GM21737 (cell line): ENCODE results near the gene IGFALS.

ENCODE experiments used
- ATAC-seq: cut with Tn5 transposase; IDR thresholded peaks from one replicate; pipeline ENCODE4 v1.9.1; 2021; ENCODE audit warnings: mild to moderate bottlenecking, moderate library complexity; ENCODE audit not compliant: unreplicated experiment

IGFALS gene

DNA sequence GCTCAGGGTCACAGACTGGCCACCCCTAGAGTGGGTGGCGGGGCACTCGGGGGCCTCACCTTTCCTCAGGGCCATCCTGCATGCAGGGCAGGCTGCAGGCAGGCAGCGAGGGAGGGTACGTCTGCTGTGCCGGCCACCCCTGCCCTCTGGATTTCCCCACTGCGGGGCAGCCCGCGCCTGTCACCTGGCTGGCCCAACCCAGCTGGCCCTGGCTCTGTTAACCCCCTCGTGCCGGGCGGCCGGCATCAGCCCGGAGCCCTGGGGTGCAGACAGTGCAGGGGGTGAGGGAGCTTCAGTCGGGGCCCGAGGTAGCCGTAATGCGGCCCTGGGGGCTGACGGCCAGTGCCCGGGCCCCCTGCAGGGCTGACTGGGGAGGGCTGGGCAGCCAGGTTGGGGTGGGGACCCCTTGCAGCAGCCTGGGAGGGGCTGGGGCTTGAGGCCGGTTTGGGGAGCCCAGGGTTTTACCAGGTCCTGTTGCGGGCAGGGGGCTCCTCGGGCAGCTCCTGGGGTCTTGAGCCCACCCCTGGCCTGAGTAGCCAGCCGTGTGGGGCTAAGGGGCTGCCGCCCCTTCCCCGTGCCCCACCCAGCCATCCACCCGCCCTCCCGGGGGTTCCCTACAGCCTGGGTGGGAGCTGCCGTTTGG is at the start of gene IGFALS:
Gene IGFALS (minus strand): TSS at position 128 of the 643 bp plus-strand sequence. CDS start 53 bp downstream, at position 75.
- ATAC-seq: no peak

DNA sequence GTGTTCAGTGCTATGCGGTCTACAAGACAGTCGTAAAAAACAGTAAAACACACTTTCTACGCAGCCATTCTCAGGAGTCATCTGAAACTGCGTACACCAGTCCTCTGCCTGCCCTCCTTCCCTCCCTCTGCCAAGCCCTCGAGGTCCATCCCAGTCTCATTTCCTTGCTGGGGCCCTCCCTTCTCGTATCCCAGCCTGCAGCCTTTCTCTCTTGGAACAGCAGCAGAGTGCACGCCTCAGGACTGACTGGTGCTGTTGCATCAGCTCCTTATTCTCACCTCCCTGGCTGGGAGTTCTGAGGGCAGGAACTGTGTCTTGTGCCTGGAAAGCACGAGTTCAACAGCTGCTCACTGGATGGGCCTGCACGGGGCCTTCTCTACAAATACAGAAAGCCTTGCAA is 46.0 kb upstream of the IGFALS start:
- ATAC-seq: no peak

DNA sequence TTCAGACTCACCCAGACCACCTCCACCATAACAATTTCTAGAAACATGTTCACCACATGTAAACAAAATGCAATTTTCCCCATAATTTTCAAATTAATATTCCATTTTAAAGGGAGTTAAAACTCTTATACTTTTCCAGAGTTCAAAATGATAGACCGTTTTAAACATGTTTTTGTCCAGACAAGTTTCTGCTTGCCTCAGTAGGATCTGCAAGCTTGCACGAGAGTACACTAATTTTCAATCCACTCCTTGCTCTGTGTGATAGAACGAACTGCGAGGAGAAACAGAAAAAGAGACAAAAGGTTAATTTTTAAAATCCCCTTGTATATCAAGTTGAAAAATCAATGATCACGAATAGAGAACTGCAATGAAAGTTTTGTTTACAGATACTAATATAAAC is 40.6 kb upstream of the IGFALS start:
- ATAC-seq: no peak

DNA sequence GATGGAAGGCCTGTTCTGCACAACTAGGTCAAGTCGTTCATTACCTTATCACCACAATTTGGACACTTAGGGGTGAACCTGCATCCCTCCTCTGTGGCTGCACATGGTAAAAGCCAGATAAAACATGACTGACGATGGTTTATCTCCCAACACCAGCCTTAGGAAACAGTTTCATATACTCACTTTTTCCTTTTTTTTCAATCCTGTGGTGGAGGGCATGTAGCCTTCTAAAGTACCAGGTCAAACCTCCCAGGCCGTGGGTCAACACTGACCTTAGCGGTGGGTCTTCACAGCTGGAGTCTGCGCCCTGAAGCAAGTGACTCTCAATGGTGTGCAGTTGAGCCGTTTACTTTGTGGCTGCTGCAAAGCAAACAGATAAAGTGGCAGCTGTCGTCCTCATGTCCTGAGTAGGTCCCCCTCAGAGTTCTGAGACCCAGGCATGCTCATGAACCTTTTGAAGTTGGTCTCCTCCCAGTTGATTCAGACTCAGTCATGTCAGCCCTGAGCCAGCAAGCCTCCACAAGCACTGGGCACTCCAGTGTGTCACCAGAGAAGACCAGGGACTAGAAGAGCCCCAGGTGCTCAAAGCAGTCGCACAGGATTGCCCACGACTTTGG is 39.4 kb upstream of the IGFALS start:
- no peak for ATAC-seq

DNA sequence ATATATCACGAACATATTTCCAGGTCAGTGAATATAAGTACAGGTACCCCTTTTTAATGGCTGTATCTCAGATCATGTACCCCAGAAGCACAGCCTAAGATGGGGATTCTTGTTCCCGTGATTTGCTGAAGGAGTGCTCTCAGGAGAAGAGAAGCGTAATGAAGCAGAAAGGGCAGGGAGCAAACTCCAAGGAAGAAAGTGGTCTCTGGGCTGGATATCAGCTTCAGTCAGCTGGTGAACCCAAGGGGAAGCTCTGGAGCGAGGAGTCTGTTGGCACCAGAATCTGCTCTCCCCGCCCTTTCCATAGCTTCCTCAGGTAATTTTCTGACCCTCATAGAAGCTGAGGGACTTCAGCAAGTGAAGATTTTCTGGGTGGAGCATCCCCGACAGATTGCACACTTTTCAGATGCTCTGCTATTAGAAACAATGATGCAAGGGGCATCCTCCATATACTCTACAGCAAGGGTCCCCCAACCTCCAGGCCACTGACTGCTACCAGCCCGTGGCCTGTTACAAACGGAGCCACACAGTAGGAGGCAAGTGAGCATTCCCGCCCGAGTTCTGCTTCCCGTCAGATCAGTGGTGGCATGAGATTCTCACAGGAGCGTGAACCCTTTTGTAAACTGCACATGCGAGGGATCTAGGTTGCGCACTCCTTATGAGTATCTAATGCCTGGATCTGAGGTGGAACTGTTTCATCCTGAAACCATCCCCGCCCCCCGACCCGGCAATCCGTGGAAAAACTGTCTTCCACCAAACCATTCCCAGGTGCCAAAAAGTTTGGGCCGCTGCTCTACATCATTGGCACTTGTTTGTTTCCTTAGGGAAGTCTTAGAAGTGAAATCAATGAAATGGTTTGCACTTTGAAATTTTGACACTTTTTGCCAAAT is 37.9 kb upstream of the IGFALS start:
- no peak for ATAC-seq

DNA sequence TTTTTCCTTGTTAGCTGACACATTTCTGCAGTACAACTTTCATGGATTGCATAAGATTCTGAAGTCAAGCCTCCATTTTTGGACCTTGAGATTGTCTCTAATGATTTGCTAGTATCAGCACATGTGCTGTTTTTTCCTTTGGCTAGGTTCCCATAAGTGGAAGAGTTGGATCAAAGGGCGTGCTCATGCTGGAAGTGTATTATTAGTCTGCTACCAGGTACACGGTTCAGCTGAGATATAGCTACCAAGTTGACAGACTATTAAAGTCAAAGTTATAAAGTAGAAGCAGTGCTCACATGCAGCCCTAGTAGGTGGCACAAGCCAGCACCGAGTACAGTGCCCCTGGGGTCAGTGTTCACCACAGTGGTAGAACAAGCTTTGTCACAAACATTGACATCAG is 36.7 kb upstream of the IGFALS start:
- ATAC-seq: no peak

DNA sequence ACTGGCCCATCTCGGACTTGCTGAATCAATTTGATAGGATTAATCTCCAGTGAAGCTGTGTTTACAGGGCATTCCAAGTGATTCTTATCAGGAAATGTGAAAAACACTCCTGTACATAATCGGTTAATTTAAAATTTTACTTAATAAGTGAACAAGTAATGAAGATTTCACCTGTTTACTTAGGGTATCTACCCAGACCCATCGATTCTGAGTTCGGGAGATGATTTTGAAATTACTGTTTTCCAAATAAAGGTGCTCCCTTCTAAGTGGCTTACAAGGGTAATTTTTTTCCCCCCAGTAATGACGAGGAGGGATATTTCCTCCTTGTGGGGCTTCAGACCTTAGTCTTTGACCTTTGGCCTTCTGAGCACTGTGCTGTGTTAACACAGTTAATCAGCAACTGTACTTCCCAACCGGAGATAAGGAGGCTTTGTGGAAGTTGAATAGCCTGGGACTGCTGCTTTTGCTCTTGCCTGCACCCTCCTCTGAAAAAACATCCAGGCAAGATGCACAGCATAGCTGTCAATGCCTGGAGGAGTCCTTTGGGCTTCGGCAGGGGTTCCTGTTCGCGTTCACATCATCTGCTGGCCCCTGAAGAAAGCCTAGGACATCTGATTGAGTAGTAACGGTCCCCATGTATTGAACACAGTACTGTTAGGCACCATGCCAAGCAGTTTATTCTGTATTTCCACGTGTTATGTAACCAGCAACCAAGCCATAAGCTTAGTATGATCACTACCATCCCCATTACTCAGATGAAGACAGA is 35.3 kb upstream of the IGFALS start:
- ATAC-seq: no peak

DNA sequence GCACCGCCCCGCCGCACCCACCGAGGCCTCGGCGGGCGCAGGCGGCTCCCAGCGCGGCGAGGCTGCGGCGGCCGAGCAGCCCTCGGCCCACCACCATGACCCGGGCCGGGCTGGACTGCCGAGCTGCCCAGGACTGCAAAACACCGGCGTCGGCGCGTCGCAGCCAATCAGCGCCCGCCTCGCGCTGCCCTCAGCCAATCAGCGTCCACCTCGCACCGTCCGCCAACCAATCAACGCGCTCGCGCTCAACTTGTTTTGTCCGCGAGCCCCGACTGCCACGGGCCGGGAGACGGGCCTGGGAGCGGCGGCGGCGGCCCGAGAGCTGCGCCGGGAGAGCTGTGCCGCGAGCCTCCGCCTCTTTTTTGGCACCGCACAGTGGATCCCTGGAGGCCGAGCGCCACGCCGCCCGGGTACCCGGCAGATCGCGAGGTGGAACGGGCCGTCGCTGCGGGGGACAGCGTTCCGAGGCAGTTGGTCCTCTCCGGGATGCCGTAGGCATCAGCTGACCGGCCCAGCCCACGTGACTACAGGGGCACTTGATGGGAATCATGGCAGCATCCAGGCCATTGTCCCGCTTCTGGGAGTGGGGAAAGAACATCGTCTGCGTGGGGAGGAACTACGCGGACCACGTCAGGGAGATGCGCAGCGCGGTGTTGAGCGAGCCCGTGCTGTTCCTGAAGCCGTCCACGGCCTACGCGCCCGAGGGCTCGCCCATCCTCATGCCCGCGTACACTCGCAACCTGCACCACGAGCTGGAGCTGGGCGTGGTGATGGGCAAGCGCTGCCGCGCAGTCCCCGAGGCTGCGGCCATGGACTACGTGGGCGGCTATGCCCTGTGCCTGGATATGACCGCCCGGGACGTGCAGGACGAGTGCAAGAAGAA is 33.4 kb upstream of the IGFALS start, which contains the start of the genes FAHD1 and HAGH:
Gene FAHD1 (plus strand): TSS at position 516 of the 883 bp plus-strand sequence. CDS start 33 bp downstream, at position 549.
Gene HAGH (minus strand): TSS at position 135 of the 883 bp plus-strand sequence. CDS start 38 bp downstream, at position 97.
- ATAC-seq: peak; percentile 76

DNA sequence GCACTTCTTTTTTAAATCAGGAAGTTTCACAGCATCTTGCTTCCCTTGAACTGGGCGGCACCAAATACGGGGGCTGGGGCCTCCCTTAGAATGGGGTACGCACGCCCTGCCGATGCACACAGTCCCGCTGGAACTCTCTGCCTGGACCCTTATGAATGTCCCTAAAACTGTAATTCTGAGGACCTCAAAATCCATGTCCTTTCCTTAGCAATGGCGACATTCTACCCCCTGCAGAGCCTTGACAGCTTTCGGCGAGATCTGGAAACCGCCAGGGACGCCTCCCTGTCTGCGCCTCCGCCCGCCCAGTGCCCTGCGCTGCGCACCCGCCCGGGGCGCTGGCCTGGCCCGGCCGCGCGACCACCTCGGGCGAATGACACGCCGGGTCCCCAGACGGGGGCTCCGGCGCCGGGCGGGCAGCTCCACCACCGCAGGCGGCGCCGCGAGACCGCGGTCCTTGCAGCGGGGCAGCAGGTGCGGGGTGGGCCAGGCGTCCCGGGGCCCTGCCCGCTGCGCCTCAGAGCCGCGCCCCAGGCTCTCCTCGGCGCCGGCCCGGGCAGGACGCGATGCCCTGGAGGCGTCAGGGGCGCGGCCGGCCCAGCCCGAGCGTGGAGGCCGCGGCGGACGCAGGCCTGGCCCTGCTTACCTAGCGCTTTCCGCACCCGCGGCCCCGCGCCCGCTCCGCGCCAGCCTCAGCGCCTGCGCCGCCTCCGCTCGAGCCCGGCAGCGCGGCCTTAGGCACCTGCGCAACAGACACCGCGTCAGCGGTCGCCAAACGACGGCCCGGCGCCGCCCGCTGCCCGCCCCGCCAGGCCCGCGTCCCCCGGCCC is 32.6 kb upstream of the IGFALS start:
- ATAC-seq: peak; percentile 43

DNA sequence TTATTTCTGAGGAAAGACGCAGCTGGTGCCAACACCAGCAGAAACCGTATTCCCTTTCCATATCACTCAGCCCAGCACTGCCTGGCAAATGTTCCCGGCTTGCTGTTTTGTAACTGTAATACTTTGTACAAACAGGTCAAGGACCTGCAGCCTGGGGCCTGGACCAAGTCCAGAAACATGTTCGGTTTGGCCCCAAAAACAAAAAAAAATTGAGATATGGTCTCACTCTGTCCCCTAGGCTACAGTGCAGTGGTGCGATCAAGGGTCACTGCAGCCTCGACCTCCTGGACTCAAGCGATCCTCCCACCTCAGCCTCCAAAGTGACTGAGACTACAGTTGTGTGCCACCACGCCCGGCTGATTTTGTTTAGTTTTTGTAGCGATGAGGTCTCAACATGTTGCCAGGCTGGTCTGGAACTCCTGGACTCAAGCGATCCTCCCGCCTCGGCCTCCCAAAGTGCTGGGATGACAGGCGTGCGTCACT is 31.9 kb upstream of the IGFALS start:
- ATAC-seq: no peak

DNA sequence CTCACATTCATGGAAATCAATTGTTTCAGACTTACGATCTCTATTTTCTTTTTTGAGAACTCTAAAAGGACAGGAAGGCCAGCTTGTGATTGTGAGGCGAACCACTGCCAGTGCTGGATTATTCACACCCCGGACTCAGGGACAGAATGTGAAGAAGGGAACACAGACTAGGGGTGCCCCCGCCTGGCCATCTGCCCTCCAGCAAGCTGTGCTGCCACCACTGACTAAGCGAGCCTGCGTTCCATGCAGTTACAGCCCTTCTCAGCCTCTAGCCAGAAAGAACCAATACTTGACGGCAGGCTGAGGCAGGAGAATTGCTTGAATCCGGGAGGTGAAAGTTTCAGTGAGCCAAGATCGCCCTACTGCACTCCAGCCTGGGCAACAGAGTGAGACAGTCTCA is 30.3 kb upstream of the IGFALS start:
- ATAC-seq: no peak

DNA sequence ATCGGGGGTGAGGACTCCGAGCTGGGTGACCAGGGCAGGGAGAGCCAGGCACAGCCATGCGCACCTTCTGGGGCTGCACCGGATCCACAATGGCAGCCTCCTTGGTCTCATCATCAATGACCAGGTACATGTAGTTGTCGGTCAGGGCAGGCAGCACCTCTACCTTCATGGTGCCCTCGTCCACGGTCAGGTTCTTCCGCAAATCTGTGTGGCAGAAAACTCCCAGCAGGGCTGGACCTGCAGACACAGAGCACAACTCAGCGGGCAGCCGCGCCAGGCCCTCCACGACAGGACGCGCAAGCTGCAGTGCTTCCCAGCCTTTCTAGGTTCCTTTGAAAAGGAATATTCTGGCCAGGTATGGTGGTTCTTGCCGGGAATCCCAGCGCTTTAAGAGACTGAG is 29.3 kb upstream of the IGFALS start:
- ATAC-seq: no peak

DNA sequence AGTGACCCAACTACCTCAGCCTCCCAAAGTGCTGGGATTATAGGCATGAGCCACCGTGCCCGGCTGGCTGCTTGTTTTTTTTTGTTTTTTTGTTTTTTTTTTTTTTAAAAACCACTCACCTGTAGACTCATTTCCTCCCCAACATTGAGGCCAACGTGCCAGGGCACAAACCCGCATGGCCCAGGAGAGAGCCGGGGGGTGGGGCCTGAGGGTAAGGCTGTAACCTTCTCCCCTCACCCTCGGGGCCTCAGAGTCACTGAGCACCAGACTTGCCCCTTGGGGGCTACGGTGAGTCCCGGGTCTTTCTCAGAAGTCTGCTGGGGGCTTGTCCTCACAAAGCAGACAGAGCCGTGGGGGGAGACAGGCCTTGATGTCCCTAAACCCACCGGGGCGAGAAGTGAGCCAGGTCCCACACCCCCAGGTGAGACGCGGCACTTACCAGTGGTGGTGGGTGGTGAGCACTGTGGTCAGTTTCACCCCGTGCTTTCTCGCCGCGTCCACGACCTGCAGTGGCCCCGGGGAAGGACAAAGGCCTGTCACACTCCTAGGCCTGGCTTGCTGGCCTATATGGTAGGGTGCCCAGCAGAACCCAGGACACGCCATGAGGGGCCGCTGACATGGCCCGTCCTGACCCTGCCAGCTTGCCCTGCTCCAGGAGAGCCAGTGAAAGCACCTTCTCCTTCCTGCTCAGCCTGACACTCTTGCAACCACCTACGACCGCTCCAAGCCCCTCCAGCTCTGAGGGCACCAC is 28.5 kb upstream of the IGFALS start:
- no peak for ATAC-seq

DNA sequence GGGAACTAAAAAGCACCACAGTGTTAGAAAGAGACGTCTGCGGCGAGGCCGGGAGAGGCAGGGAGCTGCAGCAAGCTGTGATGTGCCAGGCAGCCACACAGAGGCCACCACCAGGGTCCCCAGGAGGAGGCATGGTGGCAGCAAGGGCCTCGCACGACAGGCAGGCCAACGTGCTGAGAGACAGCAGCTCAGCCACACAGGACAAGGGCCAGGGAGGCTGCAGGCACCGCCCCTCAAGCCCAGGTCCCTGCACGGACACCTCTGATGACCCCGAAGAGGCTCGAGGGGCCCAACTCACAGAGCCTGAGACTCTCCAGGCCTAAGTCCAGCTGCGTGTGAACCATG is 27.4 kb upstream of the IGFALS start:
- no peak for ATAC-seq

DNA sequence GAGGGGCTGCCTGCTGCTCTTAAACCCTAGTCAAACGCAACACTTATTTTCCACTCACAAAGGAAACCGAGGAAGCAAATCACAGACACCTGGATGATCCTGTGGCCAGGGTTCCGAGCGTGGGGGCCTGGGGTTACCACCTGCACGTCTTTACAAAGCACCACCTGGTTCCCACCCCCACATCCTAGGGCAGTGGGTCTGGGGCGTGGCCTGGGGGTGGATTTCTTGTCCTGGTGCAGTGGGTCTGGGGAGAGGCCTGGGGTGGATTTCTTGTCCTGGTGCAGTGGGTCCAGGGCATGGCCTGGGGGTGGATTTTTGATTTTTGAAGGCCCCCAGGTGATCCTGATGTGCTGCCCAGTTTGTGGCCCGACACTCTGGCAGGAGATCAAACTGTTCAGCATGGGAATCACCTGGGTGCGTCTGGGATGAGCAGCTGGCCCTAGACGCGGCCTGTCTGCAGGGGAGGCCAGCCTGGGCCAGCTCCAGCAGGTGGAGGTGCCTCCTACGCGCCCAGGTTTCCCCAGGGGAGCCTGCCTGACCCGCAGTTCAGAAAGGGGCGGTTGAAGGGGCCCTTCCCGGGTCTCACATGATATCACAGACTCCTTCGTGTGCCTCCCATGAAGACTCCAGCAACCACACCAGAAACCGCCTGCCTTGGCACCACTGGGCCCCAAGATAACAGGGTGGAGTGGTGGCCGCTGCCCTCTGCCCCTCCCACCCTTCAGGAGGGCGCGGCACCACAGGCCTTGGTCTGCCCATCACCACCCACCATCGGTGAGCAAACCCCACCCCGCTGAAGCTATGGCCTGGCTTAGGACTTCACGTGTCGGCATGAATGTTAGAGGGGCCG is 26.8 kb upstream of the IGFALS start:
- no peak for ATAC-seq

DNA sequence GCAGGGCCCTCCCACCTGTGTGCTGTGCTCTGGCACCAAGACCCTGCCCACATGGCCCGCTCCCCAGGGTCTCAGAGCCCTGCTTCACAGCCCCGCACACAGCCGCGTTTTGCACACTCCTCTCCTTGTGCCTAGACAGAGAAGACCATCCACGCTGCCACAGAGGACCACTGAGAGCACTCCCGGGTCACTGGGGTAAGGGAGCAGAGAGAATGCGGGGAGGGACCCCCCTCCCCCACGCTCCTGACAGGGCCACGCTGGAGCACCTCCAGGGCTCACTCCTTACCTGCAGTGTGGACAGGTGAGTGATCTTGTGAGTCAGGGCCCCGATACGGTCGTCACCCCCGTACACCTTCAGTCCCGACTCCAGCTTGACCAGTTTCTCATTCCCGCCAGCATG is 26.1 kb upstream of the IGFALS start:
- ATAC-seq: no peak

DNA sequence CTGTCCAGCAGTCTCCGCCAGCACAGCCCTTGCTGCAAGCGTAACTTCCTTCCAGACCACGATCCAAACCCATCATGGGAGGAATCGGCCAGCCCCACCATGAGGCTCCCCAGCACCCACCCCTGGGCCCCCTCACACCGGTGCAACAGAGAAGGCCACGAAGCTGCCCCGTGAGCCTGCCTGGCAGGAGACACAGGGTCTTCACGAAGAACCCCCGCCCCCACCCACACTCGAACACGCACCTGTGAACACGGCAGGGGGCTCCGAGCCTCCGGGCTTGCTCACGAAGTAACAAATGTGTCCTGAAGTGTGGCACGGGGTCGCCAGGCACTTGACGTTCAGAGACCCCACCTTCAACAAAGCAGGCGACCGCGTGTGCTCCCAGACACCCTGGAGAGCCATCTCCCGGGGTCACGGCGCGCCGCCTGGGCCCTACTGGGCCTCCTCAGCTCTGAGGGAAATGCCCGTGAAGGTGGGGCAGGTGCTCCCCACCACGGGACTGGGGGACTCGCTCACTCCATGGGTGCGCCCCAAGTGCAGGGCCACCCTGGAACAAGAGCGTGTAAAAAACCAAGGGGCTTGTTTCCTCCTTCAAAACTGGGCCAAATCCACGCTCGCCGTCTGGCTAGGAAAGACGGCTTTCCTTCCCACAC is 25.5 kb upstream of the IGFALS start:
- no peak for ATAC-seq
